ENCODE measurements around the gene NUCKS1. TPM values are rescaled to one million over a fixed set of nuclear protein-coding genes. Genes with fewer than 3 reads are reported as not detected.

Gene NUCKS1
- total RNA-seq, 1 experiment from 2014 or later: 210 TPM

- no TSS peak for BruUV-seq (replicated peaks)
- Histone ChIP-seq H3K4me3 (ENCODE audit: low read depth in 2 of 2, low read length in 2 of 2) (no peak overlapping the region), H3K9me3 (ENCODE audit: control insufficient read depth, insufficient read depth, low read depth, low read length) (no peaks in the 10 kb centered on the region), H3K4me1 (ENCODE audit: control insufficient read depth, insufficient read depth, low read length) (peaks cover 42% of the 10 kb centered on the region), H3K27ac (ENCODE audit: low read length) (no peak overlapping the region), H3K36me3 (ENCODE audit: control insufficient read depth, insufficient read depth, low read length) (no peaks in the 10 kb centered on the region), H3K27me3 (ENCODE audit: control insufficient read depth, insufficient read depth, low read length) (no peaks in the 10 kb centered on the region)
- ATAC-seq (no peak), DNase-seq (ENCODE audit: low read depth, low spot score) (no peak)
- CTCF ChIA-PET: interaction anchor here (1.0 kb wide), 1 partner anchor 9 kb away, joined by 3 read pairs; no protein-coding TSS in a partner anchor
- POLR2A ChIA-PET: no interaction called here
- TF ChIP-seq CTCF (IDR thresholded peaks at IDR 0.05) (no peak), SIN3A (IDR thresholded peaks at IDR 0.05; ENCODE audit: borderline replicate concordance, insufficient read depth, low read depth, low read length) (no peak), POLR2AphosphoS5 (IDR thresholded peaks at IDR 0.05; ENCODE audit: low read depth, low read length) (no peak), TCF7L2 (IDR thresholded peaks at IDR 0.05; ENCODE audit: low read depth, low read length) (no peak), REST (IDR thresholded peaks at IDR 0.05; ENCODE audit: insufficient read depth in 1 of 2, low read depth in 2 of 2, low read length in 1 of 2) (no peak)
- in situ Hi-C loops (cut with HindIII; ENCODE audit: low pct_unique_long_range_greater_than_20kb, low sequenced_read_pairs) (no loop called here), intact Hi-C loops (cut with micrococcal nuclease; ENCODE audit: unreplicated experiment) (no loop called here)
Measured at GRCh38 chr1:205666372-205667166, 83.4 kb downstream of the NUCKS1 start.

- no peaks in the 10 kb centered on the region for H3K36me3 ChIP-seq (ENCODE audit: control insufficient read depth, insufficient read depth, low read length)
- H3K27me3 ChIP-seq (ENCODE audit: control insufficient read depth, insufficient read depth, low read length): no peaks in the 10 kb centered on the region
- in situ Hi-C loops (cut with HindIII; ENCODE audit: low pct_unique_long_range_greater_than_20kb, low sequenced_read_pairs) (no loop called here), intact Hi-C loops (cut with micrococcal nuclease; ENCODE audit: unreplicated experiment) (no loop called here)
- peaks cover 31% of the 10 kb centered on the region for H3K4me1 ChIP-seq (ENCODE audit: control insufficient read depth, insufficient read depth, low read length)
- ATAC-seq (no peak), DNase-seq (ENCODE audit: low read depth, low spot score) (no peak)
- H3K27ac ChIP-seq (ENCODE audit: low read length): peak overlapping the region; percentile 57
- no peak overlapping the region for H3K4me3 ChIP-seq (ENCODE audit: low read depth in 2 of 2, low read length in 2 of 2)
- TF ChIP-seq TCF7L2 (IDR thresholded peaks at IDR 0.05; ENCODE audit: low read depth, low read length): no peak
- TF ChIP-seq SIN3A (IDR thresholded peaks at IDR 0.05; ENCODE audit: borderline replicate concordance, insufficient read depth, low read depth, low read length): no peak
- TF ChIP-seq REST (IDR thresholded peaks at IDR 0.05; ENCODE audit: insufficient read depth in 1 of 2, low read depth in 2 of 2, low read length in 1 of 2): no peak
- no peak for TF ChIP-seq CTCF (IDR thresholded peaks at IDR 0.05)
- TF ChIP-seq POLR2AphosphoS5 (IDR thresholded peaks at IDR 0.05; ENCODE audit: low read depth, low read length): no peak
- no peaks in the 10 kb centered on the region for H3K9me3 ChIP-seq (ENCODE audit: control insufficient read depth, insufficient read depth, low read depth, low read length)
- CTCF ChIA-PET: no interaction called here
- POLR2A ChIA-PET: no interaction called here
- no TSS peak for BruUV-seq (replicated peaks)
Measured at GRCh38 chr1:205665201-205666045, 84.6 kb downstream of the NUCKS1 start.
